Measurements from ENCODE around the gene LOXL4. TPM values are rescaled to one million over a fixed set of nuclear protein-coding genes. Genes with fewer than 3 reads are reported as not detected.

The LOXL4 gene
- total and polyA plus RNA-seq, 2 donors (not counting 1 experiment from before 2014, with no cell fraction given) = 0.12 TPM; not detected in 1

- Histone ChIP-seq H3K4me1 (ENCODE audit: control insufficient read depth in 2 of 2, insufficient read depth in 2 of 2, low read length in 2 of 2) (peaks cover 0 to 5% of the 10 kb centered on the region in 2 donors), H3K79me2 (ENCODE audit: control insufficient read depth, insufficient read depth, low read length) (no peaks in the 10 kb centered on the region), H3K9me3 (ENCODE audit: control extremely low read depth in 1 of 3, control insufficient read depth in 2 of 3, insufficient read depth in 1 of 3, low read length in 2 of 3) (no peaks in the 10 kb centered on the region), H3K9ac (ENCODE audit: low read length) (no peak overlapping the region), H3K36me3 (replicated peaks in 1 of 2; ENCODE audit: control extremely low read depth in 1 of 2, control insufficient read depth in 1 of 2, extremely low read depth in 1 of 2, insufficient read depth in 2 of 2, low read length in 1 of 2) (no peaks in the 10 kb centered on the region), H3K27me3 (replicated peaks in 1 of 4; ENCODE audit: control extremely low read depth in 1 of 4, control insufficient read depth in 3 of 4, insufficient read depth in 4 of 4, low read length in 3 of 4) (peaks cover 0 to 15% (median 1%) of the 10 kb centered on the region in 4 experiments), H3K27ac (ENCODE audit: low read length in 2 of 2) (no peak overlapping the region), H3K4me3 (ENCODE audit: control extremely low read depth in 1 of 5, extremely low read depth in 1 of 5, insufficient read depth in 1 of 5, low read depth in 2 of 5, low read length in 4 of 5) (no peak overlapping the region), H3K4me2 (replicated peaks; ENCODE audit: low read depth, low read length, poor library complexity, severe bottlenecking) (no peak overlapping the region), H4K20me1 (ENCODE audit: control insufficient read depth, insufficient read depth, low read length, poor library complexity, severe bottlenecking) (no peaks in the 10 kb centered on the region), H2AFZ (ENCODE audit: insufficient read depth, low read depth, low read length, poor library complexity, severe bottlenecking) (no peak overlapping the region)
- POLR2A ChIA-PET = no interaction called here
- CTCF ChIA-PET = interaction anchor here (1.3 kb wide), 1 partner anchor 8 kb away, joined by 3 read pairs; no protein-coding TSS in a partner anchor
- Mint-ChIP-seq H3K4me1 (peaks cover 8% of the 10 kb centered on the region), H3K4me3 (no peak overlapping the region), H3K9me3 (ENCODE audit: insufficient read depth) (no peaks in the 10 kb centered on the region), H3K27me3 (peaks cover 37% of the 10 kb centered on the region), H3K27ac (no peak overlapping the region)
- ATAC-seq (ENCODE audit: low read depth) (no peak), DNase-seq (no peak)
- intact Hi-C loops (cut with micrococcal nuclease) = no loop called here
- WGBS (ENCODE audit: insufficient coverage) = 63% methylated on average over 8 of the region's 8 CpGs
- no peak for TF ChIP-seq CTCF (IDR thresholded peaks at IDR 0.05)
- no peak for TF ChIP-seq EZH2 (IDR thresholded peaks at IDR 0.05; ENCODE audit: borderline replicate concordance, insufficient read depth, low read depth, low read length, poor library complexity, severe bottlenecking)
Observed at GRCh38 chr10:98293550-98294269, 25.7 kb upstream of the LOXL4 start.

- H3K27ac Mint-ChIP-seq = no peak overlapping the region
- Histone ChIP-seq H3K9me3 (ENCODE audit: control extremely low read depth in 1 of 3, control insufficient read depth in 2 of 3, insufficient read depth in 1 of 3, low read length in 2 of 3) (no peaks in the 10 kb centered on the region), H3K27ac (ENCODE audit: low read length in 2 of 2) (no peak overlapping the region), H2AFZ (ENCODE audit: insufficient read depth, low read depth, low read length, poor library complexity, severe bottlenecking) (no peak overlapping the region), H3K4me2 (replicated peaks; ENCODE audit: low read depth, low read length, poor library complexity, severe bottlenecking) (no peak overlapping the region), H3K27me3 (replicated peaks in 1 of 4; ENCODE audit: control extremely low read depth in 1 of 4, control insufficient read depth in 3 of 4, insufficient read depth in 4 of 4, low read length in 3 of 4) (peaks cover 0 to 15% (median 1%) of the 10 kb centered on the region in 4 experiments), H3K4me3 (ENCODE audit: control extremely low read depth in 1 of 5, extremely low read depth in 1 of 5, insufficient read depth in 1 of 5, low read depth in 2 of 5, low read length in 4 of 5) (no peak overlapping the region), H3K79me2 (ENCODE audit: control insufficient read depth, insufficient read depth, low read length) (no peaks in the 10 kb centered on the region), H3K4me1 (ENCODE audit: control insufficient read depth in 2 of 2, insufficient read depth in 2 of 2, low read length in 2 of 2) (peaks cover 0 to 5% of the 10 kb centered on the region in 2 donors), H4K20me1 (ENCODE audit: control insufficient read depth, insufficient read depth, low read length, poor library complexity, severe bottlenecking) (no peaks in the 10 kb centered on the region), H3K9ac (ENCODE audit: low read length) (no peak overlapping the region), H3K36me3 (replicated peaks in 1 of 2; ENCODE audit: control extremely low read depth in 1 of 2, control insufficient read depth in 1 of 2, extremely low read depth in 1 of 2, insufficient read depth in 2 of 2, low read length in 1 of 2) (no peaks in the 10 kb centered on the region)
- POLR2A ChIA-PET = no interaction called here
- H3K9me3 Mint-ChIP-seq (ENCODE audit: insufficient read depth) = no peaks in the 10 kb centered on the region
- CTCF ChIA-PET = no interaction called here
- DNase-seq = no peak
- peaks cover 34% of the 10 kb centered on the region for H3K27me3 Mint-ChIP-seq
- H3K4me3 Mint-ChIP-seq = no peak overlapping the region
- no CpG with 5 or more reads among the region's 4 CpGs for WGBS (ENCODE audit: insufficient coverage)
- no peak for TF ChIP-seq CTCF (IDR thresholded peaks at IDR 0.05)
- no peak for TF ChIP-seq EZH2 (IDR thresholded peaks at IDR 0.05; ENCODE audit: borderline replicate concordance, insufficient read depth, low read depth, low read length, poor library complexity, severe bottlenecking)
- intact Hi-C loops (cut with micrococcal nuclease) = no loop called here
- no peak for ATAC-seq (ENCODE audit: low read depth)
- H3K4me1 Mint-ChIP-seq = peaks cover 8% of the 10 kb centered on the region
Observed at GRCh38 chr10:98292971-98293370, 25.0 kb upstream of the LOXL4 start.

Data from B cell (primary cell).